Measurements from ENCODE around the gene KIF5C. TPM values are rescaled to one million over a fixed set of nuclear protein-coding genes. Genes with fewer than 3 reads are reported as not detected.

KIF5C gene
- total and polyA plus RNA-seq, 2 of the 13 experiments (the other 11 are each of a cell fraction or from before 2014, with no cell fraction given) = 0.15 to 0.20 TPM

GRCh38 chr2:148963461-148963860 is 88.4 kb downstream of the KIF5C start (continued):
- TF ChIP-seq HMGXB4 (CRISPR knock-in tag; IDR thresholded peaks at IDR 0.05; ENCODE audit: borderline replicate concordance in 1 of 2, low read depth in 1 of 2) (no peak), ZNF318 (CRISPR knock-in tag; IDR thresholded peaks at IDR 0.05) (no peak), TMF1 (CRISPR knock-in tag; IDR thresholded peaks at IDR 0.05; ENCODE audit: low read depth) (no peak), MTA3 (CRISPR knock-in tag; IDR thresholded peaks at IDR 0.05) (no peak), ZSCAN21 (CRISPR knock-in tag; IDR thresholded peaks at IDR 0.05; ENCODE audit: borderline replicate concordance) (no peak), TBX3 (IDR thresholded peaks at IDR 0.05; ENCODE audit: borderline replicate concordance) (no peak), ESRRA (CRISPR knock-in tag; IDR thresholded peaks at IDR 0.05; ENCODE audit: low read depth) (no peak), RARG (CRISPR knock-in tag; IDR thresholded peaks at IDR 0.05; ENCODE audit: low read depth) (no peak), ZNF501 (CRISPR knock-in tag; IDR thresholded peaks at IDR 0.05) (no peak), ZNF616 (CRISPR knock-in tag; IDR thresholded peaks at IDR 0.05; ENCODE audit: low read depth) (no peak), ZNF563 (CRISPR knock-in tag; IDR thresholded peaks at IDR 0.05) (no peak)
